ENCODE data around the gene HBEGF.
"Not testable (repeated sequence)": the region's sequence is repeated elsewhere in the genome, so short reads cannot be mapped to it uniquely, and the experiment has no call there.

HBEGF gene

GRCh38 chr5:140360681-140361479 is 14.5 kb upstream of the HBEGF start:
- no peak for FAIRE-seq

- FAIRE-seq: no peak
These were observed 13.7 kb upstream of the HBEGF start, which contains the start of gene SLC4A9 for GRCh38 chr5:140360101-140360500. SLC4A9 (plus strand) TSS chr5:140360194; CDS start chr5:140360237, 43 bp downstream.

GRCh38 chr5:140358738-140359310 is 12.4 kb upstream of the HBEGF start:
- no peak for FAIRE-seq

- FAIRE-seq: no peak
These were observed 11.3 kb upstream of the HBEGF start for GRCh38 chr5:140357726-140358093.

- FAIRE-seq: no peak
These were observed 10.7 kb upstream of the HBEGF start for GRCh38 chr5:140356853-140357725.

- no peak for FAIRE-seq
These were observed 9.1 kb upstream of the HBEGF start for GRCh38 chr5:140355546-140355945.

- FAIRE-seq: peak; percentile 80
These were observed 5.4 kb upstream of the HBEGF start for GRCh38 chr5:140351609-140352334.

GRCh38 chr5:140349244-140349643 is 2.8 kb upstream of the HBEGF start:
- FAIRE-seq: no peak

- no peak for FAIRE-seq
These were observed 1.7 kb upstream of the HBEGF start for GRCh38 chr5:140348104-140348503.

- no peak for FAIRE-seq
These were observed 957 bp upstream of the HBEGF start for GRCh38 chr5:140347360-140347759.

GRCh38 chr5:140345919-140346347 is 470 bp downstream of the HBEGF start:
- FAIRE-seq: no peak

- no peak for FAIRE-seq
These were observed 1.6 kb downstream of the HBEGF start for GRCh38 chr5:140344683-140345423.

- FAIRE-seq: not testable (repeated sequence)
These were observed 2.6 kb downstream of the HBEGF start for GRCh38 chr5:140343849-140344248.

GRCh38 chr5:140342896-140343295 is 3.5 kb downstream of the HBEGF start:
- no peak for FAIRE-seq

GRCh38 chr5:140342287-140342686 is 4.1 kb downstream of the HBEGF start:
- FAIRE-seq: no peak

- FAIRE-seq: no peak
These were observed 4.8 kb downstream of the HBEGF start for GRCh38 chr5:140341591-140341990.

GRCh38 chr5:140340605-140341121 is 5.7 kb downstream of the HBEGF start:
- no peak for FAIRE-seq

GRCh38 chr5:140339636-140340035 is 6.8 kb downstream of the HBEGF start:
- FAIRE-seq: no peak

GRCh38 chr5:140338908-140339307 is 7.5 kb downstream of the HBEGF start:
- FAIRE-seq: no peak

GRCh38 chr5:140338336-140338735 is 8.1 kb downstream of the HBEGF start:
- no peak for FAIRE-seq

GRCh38 chr5:140337880-140338279 is 8.5 kb downstream of the HBEGF start:
- no peak for FAIRE-seq

GRCh38 chr5:140336388-140336787 is 10.0 kb downstream of the HBEGF start:
- no peak for FAIRE-seq
